Hematopoietic multipotent progenitor cell treated with erythropoietin and hydrocortisone succinate and interleukin-3 and kit ligand, for 15 days (in vitro differentiated cells): ENCODE results near the gene SLC26A11.
A peak's percentile ranks its signal among the peaks of the same experiment; 100 is the strongest.
"Not testable (repeated sequence)": the region's sequence is repeated elsewhere in the genome, so short reads cannot be mapped to it uniquely, and the experiment has no call there.

Experiments used
- DNase-seq: peaks from one replicate; pipeline ENCODE4 v3.0.0-alpha.2; 2015; ENCODE audit warnings: low spot score

SLC26A11 gene

GRCh38 chr17:80243526-80244433, 23.6 kb downstream of the SLC26A11 start:
- no peak for DNase-seq

- not testable (repeated sequence) for DNase-seq
Observed at GRCh38 chr17:80244448-80244847, 24.2 kb downstream of the SLC26A11 start.

GRCh38 chr17:80244871-80245509, 24.8 kb downstream of the SLC26A11 start:
- no peak for DNase-seq

- DNase-seq: no peak
Observed at GRCh38 chr17:80245566-80246265, 25.5 kb downstream of the SLC26A11 start.

- DNase-seq: no peak
Observed at GRCh38 chr17:80246266-80246681, 26.0 kb downstream of the SLC26A11 start.

GRCh38 chr17:80246726-80247125, 26.5 kb downstream of the SLC26A11 start:
- DNase-seq: no peak

- DNase-seq: no peak
Observed at GRCh38 chr17:80247561-80247960, 27.3 kb downstream of the SLC26A11 start.

- DNase-seq: no peak
Observed at GRCh38 chr17:80248001-80248893, 28.0 kb downstream of the SLC26A11 start.

- DNase-seq: no peak
Observed at GRCh38 chr17:80248894-80249710, 28.9 kb downstream of the SLC26A11 start.

- no peak for DNase-seq
Observed at GRCh38 chr17:80251966-80252365, 31.7 kb downstream of the SLC26A11 start.

- peak; percentile 80 for DNase-seq
Observed at GRCh38 chr17:80252871-80253270, 32.6 kb downstream of the SLC26A11 start.

GRCh38 chr17:80253631-80254395, 33.6 kb downstream of the SLC26A11 start:
- DNase-seq: no peak

- DNase-seq: peak; percentile 97
Observed at GRCh38 chr17:80254396-80255251, 34.4 kb downstream of the SLC26A11 start.

GRCh38 chr17:80256034-80256350, 35.8 kb downstream of the SLC26A11 start:
- no peak for DNase-seq

GRCh38 chr17:80257716-80258213, 37.5 kb downstream of the SLC26A11 start:
- peak; percentile 55 for DNase-seq

- DNase-seq: not testable (repeated sequence)
Observed at GRCh38 chr17:80258296-80258695, 38.1 kb downstream of the SLC26A11 start.

GRCh38 chr17:80259457-80260068, 39.3 kb downstream of the SLC26A11 start:
- peak; percentile 47 for DNase-seq

GRCh38 chr17:80260069-80260535, 39.9 kb downstream of the SLC26A11 start:
- DNase-seq: peak; percentile 72
